BJ (cell line): ENCODE data around the gene PRDM10. TPM values are rescaled to one million over a fixed set of nuclear protein-coding genes. Genes with fewer than 3 reads are reported as not detected.

Experiments
- CTCF ChIA-PET: fragments of 350-600 bp; formaldehyde crosslinking; extraction: SDS; loops from one replicate; lab custom pipeline; 2021; ENCODE audit warnings: antibody characterized with exemption, inconsistent platforms; lab: Yijun Ruan, JAX
- POLR2A ChIA-PET: fragments of 300-600 bp; sonication (Branson Sonifier 250); formaldehyde crosslinking; extraction: SDS; loops from one replicate; lab custom pipeline; 2021; ENCODE audit warnings: antibody characterized with exemption; lab: Charles Lee
- DNase-seq: peaks from one replicate; pipeline ENCODE4 v3.0.0-alpha.2; 2011; ENCODE audit warnings: low read depth
- H3K27me3 ChIP-seq: 2 replicates; pipeline ENCODE4 v1.6.0; 2011; ENCODE audit warnings: low read length; ENCODE audit not compliant: control insufficient read depth, insufficient read depth
- H3K36me3 ChIP-seq: 2 replicates; pipeline ENCODE4 v1.5.1; 2011; ENCODE audit warnings: low read length; ENCODE audit not compliant: control insufficient read depth, insufficient read depth
- H3K4me3 ChIP-seq: 2 replicates; pipeline ENCODE4 v1.5.1; 2011; ENCODE audit warnings: low read depth, mild to moderate bottlenecking, control low read depth, low read length
- polyA plus RNA-seq: library from polyadenylated mRNA; depleted of rRNA; stranded (reverse); fragments of >200 nt; gene quantifications from 2 replicates; pipeline ENCODE4 v1.2.3, GENCODE V29; 2011; rRNA removed
- TF ChIP-seq, protein P1 (sequence below): IDR thresholded peaks from 2 replicates; pipeline ENCODE4 v1.5.1; 2011; ENCODE audit warnings: low read depth, mild to moderate bottlenecking, control low read depth, inconsistent platforms, low read length, moderate library complexity; ENCODE audit not compliant: insufficient read depth

Gene PRDM10
- polyA plus RNA-seq, 1 experiment, result 5.5 TPM

- no peak for DNase-seq
- CTCF ChIA-PET, result interaction anchor here (1.4 kb wide), 1 partner anchor 50 kb away, joined by 3 read pairs; no protein-coding TSS in a partner anchor
Observed at GRCh38 chr11:129853518-129854231, 149.0 kb downstream of the PRDM10 start.

GRCh38 chr11:129852125-129852740 lies 150.4 kb downstream of the PRDM10 start:
- H3K27me3 ChIP-seq, result peaks cover 42% of the 10 kb centered on the region
- DNase-seq, result no peak
- no peak overlapping the region for H3K4me3 ChIP-seq
- TF ChIP-seq, protein P1, sequence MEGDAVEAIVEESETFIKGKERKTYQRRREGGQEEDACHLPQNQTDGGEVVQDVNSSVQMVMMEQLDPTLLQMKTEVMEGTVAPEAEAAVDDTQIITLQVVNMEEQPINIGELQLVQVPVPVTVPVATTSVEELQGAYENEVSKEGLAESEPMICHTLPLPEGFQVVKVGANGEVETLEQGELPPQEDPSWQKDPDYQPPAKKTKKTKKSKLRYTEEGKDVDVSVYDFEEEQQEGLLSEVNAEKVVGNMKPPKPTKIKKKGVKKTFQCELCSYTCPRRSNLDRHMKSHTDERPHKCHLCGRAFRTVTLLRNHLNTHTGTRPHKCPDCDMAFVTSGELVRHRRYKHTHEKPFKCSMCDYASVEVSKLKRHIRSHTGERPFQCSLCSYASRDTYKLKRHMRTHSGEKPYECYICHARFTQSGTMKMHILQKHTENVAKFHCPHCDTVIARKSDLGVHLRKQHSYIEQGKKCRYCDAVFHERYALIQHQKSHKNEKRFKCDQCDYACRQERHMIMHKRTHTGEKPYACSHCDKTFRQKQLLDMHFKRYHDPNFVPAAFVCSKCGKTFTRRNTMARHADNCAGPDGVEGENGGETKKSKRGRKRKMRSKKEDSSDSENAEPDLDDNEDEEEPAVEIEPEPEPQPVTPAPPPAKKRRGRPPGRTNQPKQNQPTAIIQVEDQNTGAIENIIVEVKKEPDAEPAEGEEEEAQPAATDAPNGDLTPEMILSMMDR, result no peak
- ChIA-PET POLR2A (no interaction called here), CTCF (no interaction called here)
- no peaks in the 10 kb centered on the region for H3K36me3 ChIP-seq

More at GRCh38 chr11:129853518-129854231, 149.0 kb downstream of the PRDM10 start:
- Histone ChIP-seq H3K27me3 (peaks cover 39% of the 10 kb centered on the region), H3K36me3 (no peaks in the 10 kb centered on the region), H3K4me3 (no peak overlapping the region)
- TF ChIP-seq, protein P1, result no peak
- POLR2A ChIA-PET, result interaction anchor here (0.6 kb wide), 1 partner anchor 42 kb away, joined by 3 read pairs; no protein-coding TSS in a partner anchor

Other genes starting within 250 kb of the PRDM10 start
- gene TMEM45B, start 187.0 kb downstream of the PRDM10 start, polyA plus RNA-seq, result not detected in 2 replicates
- gene NFRKB, start 107.3 kb downstream of the PRDM10 start, polyA plus RNA-seq, result 7.6 and 11.7 TPM in 2 replicates
- gene APLP2, start 67.1 kb upstream of the PRDM10 start, polyA plus RNA-seq, result 382 and 465 TPM in 2 replicates
- not detected in 2 replicates for gene ST14, start 156.9 kb upstream of the PRDM10 start, polyA plus RNA-seq